ENCODE data around the gene KLHDC10.

The KLHDC10 gene

DNA sequence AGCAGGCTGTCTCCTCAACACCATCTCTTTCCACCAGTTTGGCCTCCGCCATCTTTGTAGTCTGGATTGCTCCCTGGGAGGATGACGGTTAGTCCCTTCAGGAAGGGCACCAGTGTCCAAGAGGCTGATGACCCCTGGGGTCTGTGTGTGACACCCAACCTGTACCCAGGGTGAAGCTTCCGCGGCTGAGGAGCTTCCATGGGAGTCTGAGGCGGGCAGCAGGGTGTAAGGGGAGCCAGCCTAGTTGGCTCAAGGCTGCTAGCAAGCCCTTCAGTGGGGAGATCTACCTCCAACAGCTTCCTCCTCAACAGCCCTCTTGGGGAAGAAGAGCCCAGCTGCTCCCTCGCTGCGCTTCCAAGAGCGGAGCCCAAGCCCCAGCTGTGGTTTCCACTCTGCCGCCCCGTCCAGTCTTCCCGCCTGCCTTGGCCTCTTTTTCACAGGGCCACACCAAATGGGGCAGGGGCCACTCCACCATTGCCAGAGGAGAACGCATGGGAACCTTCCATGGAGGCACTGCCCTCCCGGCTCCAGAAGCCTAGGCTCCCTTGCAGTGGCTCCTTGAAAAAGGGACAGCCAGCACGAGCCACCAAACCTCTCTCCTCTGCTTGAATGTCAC is 77.5 kb downstream of the KLHDC10 start:
- DNase-seq = no peak
- in situ Hi-C loops (cut with HindIII; ENCODE audit: low pct_ligation_motif_present, low pct_unique_long_range_greater_than_20kb, low sequenced_read_pairs) = no loop called here

DNA sequence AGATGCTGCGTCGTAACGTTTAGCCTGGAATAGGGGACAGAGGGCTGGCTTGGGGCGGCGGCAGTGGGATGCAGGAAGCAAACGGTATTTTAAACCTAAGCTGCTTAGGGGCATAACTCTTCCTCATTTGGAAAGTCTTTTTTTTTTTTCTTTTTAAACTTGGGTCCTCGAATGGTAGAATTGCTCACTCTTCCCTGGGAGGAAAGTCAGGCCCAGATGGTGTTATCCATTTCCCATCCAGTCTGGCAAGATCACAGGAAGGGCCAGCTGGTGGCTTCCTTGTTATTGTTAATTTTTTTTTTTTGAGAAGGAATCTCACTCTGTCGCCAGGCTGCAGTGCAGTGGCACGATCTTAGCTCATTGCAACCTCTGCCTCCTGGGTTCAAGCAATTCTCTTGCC is 78.2 kb downstream of the KLHDC10 start:
- no peak for DNase-seq
- in situ Hi-C loops (cut with HindIII; ENCODE audit: low pct_ligation_motif_present, low pct_unique_long_range_greater_than_20kb, low sequenced_read_pairs) = no loop called here

DNA sequence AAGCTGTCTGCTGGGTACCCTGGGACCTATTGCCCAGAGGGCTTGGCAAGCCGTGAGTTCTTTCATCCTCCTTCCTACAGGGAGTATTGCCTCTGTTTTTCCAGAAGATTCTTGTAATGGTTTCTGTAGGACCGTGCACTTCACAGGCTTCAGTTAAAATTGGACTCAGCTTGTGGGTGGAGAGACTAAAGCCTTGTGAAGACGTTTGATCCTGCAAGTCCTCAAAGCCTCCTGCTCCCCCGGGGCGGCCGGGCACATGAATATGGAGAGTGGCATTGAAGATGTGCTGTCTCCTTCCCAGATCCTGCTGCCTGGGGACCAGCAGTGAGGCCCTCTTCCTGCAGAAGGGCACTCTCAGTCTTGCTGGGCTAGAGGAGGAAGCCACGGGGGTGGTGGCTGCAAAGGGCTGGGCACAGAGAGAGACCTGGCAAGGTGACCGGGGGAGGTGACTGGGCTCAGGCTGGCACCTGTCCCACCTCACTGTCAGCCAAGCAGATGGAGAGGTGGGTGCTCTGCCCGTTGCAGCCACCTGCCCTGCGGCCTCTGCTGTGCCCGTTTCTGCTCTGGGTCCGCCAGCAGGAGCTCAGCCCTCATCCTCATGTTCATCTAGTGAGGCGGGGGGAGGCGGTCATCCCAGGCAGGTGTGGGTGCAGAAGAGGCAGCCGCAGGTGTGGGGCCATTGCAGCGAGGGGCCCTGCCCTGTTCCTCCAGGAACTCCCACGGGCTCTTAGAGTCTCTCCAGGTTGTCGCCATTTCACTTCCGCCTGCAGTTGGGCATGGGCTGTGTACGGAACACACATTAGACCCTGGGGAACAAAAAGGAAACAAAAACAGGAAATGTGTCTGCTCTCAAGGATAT is 79.2 kb downstream of the KLHDC10 start:
- in situ Hi-C loops (cut with HindIII; ENCODE audit: low pct_ligation_motif_present, low pct_unique_long_range_greater_than_20kb, low sequenced_read_pairs) = no loop called here
- DNase-seq = no peak

GRCh38 chr7:130150587-130150986 is 80.3 kb downstream of the KLHDC10 start:
- in situ Hi-C loops (cut with HindIII; ENCODE audit: low pct_ligation_motif_present, low pct_unique_long_range_greater_than_20kb, low sequenced_read_pairs) = no loop called here
- no peak for DNase-seq

DNA sequence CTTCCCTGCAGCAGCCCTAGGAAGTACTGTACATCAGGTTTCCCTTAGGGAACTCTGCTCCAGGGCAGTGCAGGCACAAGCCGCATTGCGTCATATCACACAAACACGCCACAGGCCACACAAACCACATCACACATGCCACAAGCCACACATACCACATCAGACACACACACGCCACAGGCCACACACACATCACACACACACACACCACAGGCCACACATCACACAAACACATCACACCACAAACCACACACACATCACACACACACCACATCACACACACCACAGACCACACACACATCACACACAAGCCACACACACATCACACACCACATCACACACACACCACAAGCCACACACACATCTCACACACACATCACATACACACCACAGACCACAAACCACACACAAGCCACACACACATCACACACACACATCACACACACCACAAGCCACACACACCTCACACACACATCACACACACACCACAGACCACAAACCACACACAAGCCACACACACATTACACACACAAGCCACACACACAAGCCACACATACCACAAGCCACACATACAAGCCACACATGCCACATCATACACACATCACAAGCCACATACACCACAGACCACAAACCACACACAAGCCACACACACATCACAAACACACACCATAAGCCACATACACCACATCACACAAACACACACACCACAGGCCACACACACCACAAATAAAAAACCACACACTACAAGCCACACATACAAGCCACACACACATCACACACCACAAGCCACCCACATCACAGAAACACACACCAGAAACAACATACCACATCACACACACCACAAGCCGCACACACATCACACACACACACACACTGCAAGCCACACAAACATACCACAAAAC is 81.5 kb downstream of the KLHDC10 start:
- no peak for DNase-seq
- in situ Hi-C loops (cut with HindIII; ENCODE audit: low pct_ligation_motif_present, low pct_unique_long_range_greater_than_20kb, low sequenced_read_pairs) = no loop called here

DNA sequence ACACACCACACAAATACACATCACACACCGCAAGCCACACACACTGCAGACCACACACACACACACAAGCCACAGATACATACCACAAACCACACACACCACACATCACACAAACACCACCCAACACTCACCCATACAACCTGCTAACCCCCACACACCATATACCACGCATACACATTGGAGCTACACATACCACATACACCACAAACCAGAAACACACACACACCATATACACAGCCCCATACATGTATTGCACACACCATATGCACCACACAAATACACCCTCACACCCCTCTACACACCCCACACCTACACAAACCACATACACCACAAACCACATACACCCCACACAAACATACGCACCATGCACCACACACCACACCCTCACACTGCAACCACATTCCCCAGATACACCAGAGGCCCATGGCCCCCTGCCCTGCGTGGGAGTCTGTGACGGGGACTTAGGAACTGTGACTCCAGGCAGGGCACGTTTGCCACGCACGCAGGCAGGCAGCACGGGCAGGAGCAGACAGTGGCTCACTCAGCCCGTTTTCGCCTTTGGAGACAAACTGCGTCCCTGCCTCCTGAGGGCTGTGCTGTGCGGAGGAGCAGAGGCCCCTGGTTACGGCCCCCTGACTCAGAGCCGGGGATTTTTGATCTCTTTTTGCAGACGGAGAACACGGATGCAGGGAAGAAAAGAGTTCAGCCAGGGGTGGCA is 82.3 kb downstream of the KLHDC10 start:
- in situ Hi-C loops (cut with HindIII; ENCODE audit: low pct_ligation_motif_present, low pct_unique_long_range_greater_than_20kb, low sequenced_read_pairs) = no loop called here
- no peak for DNase-seq

DNA sequence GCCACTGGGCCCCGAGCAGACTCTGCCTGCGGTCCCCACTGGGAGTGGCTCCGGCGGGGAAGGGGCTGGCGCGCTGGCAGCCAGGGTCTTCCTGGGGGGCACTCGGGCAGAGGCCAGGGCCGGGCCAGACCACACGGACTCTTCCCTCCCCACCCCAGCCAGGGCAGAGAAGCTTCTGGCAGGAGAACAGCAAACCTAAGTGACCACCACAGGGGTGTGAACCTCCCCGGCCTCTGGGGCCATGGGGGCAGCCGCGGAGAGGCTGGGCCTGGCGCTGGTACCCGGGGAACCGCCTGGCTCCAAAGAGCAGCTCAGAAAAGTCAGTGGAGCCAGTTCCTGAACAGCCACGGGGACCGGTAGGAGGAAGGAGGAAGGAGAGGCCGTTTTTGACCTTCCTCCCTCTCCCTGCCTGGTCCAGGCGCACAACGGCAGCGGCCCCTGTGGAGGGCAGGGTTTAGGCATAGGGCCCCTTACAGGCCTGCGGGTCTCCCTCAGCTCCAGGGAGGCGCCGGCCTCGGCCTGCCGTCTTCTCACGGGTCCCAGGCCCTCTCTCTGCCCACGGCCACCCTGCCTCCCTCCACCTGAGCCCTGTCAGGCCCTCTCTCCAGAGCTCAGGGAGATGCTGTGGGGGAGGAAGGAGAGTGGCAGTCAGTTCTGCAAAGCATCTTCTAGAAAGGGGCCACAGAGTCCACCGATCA is 83.0 kb downstream of the KLHDC10 start:
- no peak for DNase-seq
- in situ Hi-C loops (cut with HindIII; ENCODE audit: low pct_ligation_motif_present, low pct_unique_long_range_greater_than_20kb, low sequenced_read_pairs) = no loop called here

GRCh38 chr7:130154131-130154500 is 83.8 kb downstream of the KLHDC10 start:
- DNase-seq = no peak
- in situ Hi-C loops (cut with HindIII; ENCODE audit: low pct_ligation_motif_present, low pct_unique_long_range_greater_than_20kb, low sequenced_read_pairs) = no loop called here

DNA sequence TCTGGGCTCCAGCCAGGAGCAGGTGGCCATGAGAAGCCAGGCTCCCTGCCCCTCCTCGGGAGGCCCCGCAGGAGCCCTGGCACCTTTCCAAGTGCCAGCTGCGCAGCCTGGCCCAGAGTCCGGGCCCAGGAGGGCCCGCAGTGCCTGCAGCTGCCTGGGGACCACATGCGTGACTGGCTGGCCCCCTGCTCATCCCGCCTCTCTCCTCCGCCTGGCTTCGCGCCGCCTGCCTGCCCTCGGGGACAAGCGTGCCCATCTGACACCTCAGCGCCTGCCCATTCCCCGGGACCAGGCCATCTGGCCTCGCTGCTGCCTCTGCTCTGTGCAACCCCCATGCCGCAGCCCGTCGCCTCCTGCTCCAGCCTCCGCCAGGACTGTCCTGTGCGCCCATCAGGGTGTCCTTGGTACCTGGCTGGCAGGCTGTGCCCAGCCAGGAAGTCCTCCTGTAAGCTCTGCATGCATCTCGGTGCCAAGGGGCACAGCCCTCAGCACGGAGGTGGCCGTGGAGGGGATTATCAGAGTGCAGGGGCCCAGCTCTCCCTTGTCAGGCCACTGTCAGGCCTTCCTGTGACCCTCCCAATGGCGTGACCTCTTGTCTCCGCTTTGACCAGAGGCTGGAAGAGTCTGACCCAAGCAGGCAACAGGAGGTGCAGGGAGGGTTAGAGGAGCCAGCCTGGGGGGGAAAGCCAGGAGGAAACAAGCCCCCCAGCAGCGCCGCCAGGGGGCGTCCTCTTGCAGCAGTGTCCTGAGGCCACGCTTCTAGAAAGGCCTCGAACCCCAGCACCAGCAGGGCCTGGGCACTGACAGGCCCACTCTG is 84.4 kb downstream of the KLHDC10 start:
- DNase-seq = no peak
- in situ Hi-C loops (cut with HindIII; ENCODE audit: low pct_ligation_motif_present, low pct_unique_long_range_greater_than_20kb, low sequenced_read_pairs) = no loop called here

DNA sequence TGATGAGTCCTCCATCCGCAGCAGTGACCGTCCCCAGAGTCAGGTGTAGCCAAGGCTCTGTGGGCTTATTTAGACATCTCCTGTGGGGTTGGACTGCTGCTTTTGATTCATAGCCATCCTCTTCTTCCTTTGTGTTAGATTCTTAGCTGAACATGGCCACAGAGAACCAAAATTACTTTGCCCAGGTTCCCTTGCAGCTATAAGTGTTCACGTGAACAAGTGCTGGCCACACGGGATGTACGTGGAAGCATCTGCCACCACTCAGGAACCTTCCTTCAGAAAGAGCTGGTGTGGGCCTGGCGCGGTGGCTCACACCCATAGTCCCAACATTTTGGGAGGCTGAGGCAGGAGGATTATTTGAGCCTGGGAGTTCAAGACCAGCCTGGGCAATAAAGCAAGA is 85.8 kb downstream of the KLHDC10 start:
- in situ Hi-C loops (cut with HindIII; ENCODE audit: low pct_ligation_motif_present, low pct_unique_long_range_greater_than_20kb, low sequenced_read_pairs) = no loop called here
- no peak for DNase-seq

DNA sequence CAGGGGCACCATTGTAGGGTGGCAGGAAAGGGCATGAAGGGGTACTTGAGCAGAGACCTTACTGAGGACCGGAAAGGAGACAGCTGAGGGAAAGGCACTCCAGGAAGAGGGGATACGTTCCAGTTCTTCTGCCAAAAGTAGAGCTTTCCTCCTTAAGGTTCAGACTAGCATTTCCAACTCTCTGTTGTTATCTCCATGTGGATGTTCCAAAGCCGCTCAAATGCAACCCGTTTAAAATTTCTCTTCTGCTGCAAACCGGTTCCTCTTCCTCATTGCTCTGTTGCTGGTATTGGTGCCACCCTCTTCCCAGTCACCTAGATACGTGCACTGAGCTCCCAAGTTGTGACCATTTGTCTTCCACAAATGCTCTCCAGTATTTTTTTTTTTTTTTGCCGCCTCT is 87.4 kb downstream of the KLHDC10 start:
- no peak for DNase-seq
- in situ Hi-C loops (cut with HindIII; ENCODE audit: low pct_ligation_motif_present, low pct_unique_long_range_greater_than_20kb, low sequenced_read_pairs) = no loop called here

DNA sequence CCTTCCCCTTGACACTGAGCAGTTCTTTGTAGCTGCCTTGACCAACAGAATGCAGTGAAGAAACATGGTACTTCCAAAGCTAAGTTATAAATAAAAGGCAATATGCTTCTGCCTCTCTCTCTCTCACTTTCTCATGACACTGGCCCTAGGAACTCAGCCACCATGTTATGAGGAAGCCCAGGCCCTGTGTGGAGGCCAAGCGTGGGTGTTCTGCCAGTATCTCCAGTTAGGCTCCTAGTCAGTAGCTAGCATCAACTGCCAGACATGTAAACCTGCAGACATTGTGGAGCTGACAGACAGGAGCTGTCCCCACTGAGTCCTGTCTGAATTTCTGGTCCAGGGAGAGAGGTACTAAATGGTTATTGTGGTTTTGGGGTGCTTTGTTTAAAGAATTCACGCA is 89.7 kb downstream of the KLHDC10 start:
- in situ Hi-C loops (cut with HindIII; ENCODE audit: low pct_ligation_motif_present, low pct_unique_long_range_greater_than_20kb, low sequenced_read_pairs) = no loop called here
- no peak for DNase-seq

- in situ Hi-C loops (cut with HindIII; ENCODE audit: low pct_ligation_motif_present, low pct_unique_long_range_greater_than_20kb, low sequenced_read_pairs) = no loop called here
- no peak for DNase-seq
These were observed 90.1 kb downstream of the KLHDC10 start for GRCh38 chr7:130160455-130160854.

DNA sequence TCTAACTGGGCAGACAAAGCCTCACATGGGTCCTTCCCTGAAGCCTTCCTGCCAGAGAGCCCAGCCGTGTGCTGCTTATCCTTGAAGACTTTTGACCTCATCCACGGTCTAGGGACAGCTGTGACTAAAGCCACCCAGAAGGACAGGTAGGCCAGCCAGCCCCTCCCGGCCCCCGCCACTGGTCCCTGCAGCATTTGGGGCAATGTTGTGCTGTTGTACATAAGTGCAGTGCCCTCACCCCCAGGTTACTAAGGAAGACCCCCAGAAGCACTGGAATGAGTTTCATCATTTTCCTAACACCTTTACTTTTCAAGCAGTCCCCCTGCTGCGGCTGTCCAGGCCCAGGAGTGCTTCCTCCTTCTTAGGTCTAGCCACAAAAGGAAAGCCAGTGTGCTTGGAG is 91.9 kb downstream of the KLHDC10 start:
- in situ Hi-C loops (cut with HindIII; ENCODE audit: low pct_ligation_motif_present, low pct_unique_long_range_greater_than_20kb, low sequenced_read_pairs) = no loop called here
- DNase-seq = no peak

DNA sequence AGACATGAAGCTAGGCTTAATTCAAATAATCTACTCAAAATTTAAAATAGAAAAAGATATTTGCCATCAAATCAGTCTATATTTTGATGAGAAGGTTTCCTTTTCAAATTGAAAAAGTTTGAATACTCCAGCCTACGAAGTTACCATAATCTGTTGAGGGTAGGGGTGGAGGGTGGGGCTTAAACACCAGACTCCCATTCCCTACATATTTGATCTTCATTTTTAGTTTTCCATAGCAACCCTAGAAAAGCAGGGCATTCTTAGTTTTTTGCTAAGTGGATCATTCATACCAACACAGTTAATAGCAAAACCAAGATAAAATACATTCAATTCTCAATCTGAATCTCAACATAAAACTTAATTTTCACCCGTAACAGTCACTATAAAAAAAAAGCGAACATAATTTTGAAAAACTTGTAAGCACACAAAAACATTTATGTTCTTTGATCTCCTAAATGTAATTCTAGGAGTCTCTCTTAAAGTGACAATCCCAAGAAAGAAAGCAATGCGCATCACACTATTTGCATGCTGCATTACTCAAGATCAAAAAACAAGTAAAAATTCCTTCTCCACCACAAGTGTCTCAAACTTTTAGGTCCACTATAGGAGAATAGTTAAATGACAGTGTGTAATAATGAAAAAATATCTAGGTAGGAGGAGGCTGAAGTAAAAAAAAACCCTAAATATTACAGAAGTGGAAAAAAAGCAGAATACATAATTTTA is 104.1 kb downstream of the KLHDC10 start:
- DNase-seq = no peak
- in situ Hi-C loops (cut with HindIII; ENCODE audit: low pct_ligation_motif_present, low pct_unique_long_range_greater_than_20kb, low sequenced_read_pairs) = no loop called here

- DNase-seq = no peak
- in situ Hi-C loops (cut with HindIII; ENCODE audit: low pct_ligation_motif_present, low pct_unique_long_range_greater_than_20kb, low sequenced_read_pairs) = no loop called here
These were observed 107.9 kb downstream of the KLHDC10 start for GRCh38 chr7:130178251-130178650.

- in situ Hi-C loops (cut with HindIII; ENCODE audit: low pct_ligation_motif_present, low pct_unique_long_range_greater_than_20kb, low sequenced_read_pairs) = no loop called here
- no peak for DNase-seq
These were observed 109.3 kb downstream of the KLHDC10 start for GRCh38 chr7:130179631-130180030.
